ENCODE measurements around the gene PTPRE.

- no peak for TF ChIP-seq CTCF (IDR thresholded peaks at IDR 0.05)
- TF ChIP-seq EP300 (IDR thresholded peaks at IDR 0.05), result no peak
These were observed 12.8 kb upstream of the PTPRE start for GRCh38 chr10:127894146-127894545.

Measured in upper lobe of left lung (tissue), 4 donors.